EH (cell line): ENCODE data around the gene FAM149A.

ENCODE experiments used
- DNase-seq: peaks from one replicate; pipeline ENCODE4 v3.0.0-alpha.2; 2015; ENCODE audit warnings: low read depth

Gene FAM149A

GRCh38 chr4:186104114-186104889 is at the start of gene FAM149A:
Gene FAM149A, plus strand, starts transcription at chr4:186104704.
- no peak for DNase-seq

DNA sequence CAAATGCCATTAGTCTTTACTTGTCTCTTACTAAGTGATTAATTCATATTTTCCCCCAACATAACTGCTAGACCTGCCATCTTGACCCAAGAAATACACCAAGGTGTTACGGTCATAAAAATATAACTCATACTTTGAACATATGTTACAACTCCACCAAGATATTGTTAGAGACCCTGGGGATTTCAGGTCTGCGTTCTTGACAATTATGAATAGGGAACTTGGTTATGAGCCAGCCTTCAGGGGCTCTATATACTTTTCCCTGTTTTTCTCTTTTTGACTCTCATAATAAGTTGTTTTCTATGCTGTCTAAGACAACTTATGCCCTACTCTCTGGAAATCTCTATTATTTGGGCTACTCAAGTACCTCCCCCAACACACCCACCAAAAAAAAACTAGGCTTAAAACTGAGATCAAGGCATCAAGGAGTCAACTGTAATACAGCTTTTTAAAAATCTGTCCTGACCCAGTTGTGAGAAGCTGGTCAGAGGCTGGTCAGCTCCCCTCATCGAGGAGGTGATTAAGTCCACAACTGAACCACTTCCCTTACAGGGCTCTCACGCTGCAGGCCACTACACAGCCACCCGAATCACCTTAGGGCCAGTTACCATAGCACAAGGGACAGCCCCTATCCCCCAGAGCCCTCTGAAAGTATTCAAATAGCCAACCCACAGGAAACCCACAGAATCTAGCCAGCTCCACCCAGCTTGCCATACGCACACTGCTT is 46.1 kb upstream of the FAM149A start:
- DNase-seq = no peak

DNA sequence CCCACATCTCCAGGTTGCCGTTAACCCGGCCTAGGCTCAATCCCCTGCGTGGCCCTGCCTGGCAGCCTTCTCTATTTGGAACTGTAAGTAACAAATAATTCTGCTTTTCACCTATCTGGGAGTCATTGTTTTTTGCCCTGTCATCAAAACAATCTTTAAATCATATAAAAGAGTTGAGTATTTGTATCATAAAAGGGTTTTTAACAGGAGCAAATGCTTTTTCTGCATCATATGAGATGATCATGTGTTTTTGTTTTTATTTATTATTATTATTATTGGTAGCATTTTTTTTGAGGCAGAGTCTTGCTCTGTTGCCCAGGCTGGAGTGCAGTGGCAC is 45.6 kb upstream of the FAM149A start:
- DNase-seq = no peak

DNA sequence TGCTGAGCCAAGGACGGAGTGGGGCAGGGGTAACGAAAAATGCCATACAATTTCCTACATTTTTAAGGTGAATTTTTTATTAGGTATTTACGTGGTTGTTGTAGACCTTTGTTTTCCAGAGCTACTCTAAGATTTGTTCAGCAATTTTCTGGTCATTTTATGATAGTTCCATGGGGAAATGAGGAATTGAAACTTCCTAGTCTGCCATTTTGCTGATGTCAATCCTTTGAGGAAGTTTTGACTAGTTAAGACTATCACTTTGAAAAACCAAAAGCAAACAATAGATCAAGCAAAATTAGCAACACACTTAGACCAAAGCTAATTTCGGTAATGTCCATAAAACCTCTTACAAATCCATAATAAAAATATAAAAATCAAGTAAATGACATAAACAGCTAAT is 42.6 kb upstream of the FAM149A start:
- no peak for DNase-seq

GRCh38 chr4:186067757-186068385 is 36.6 kb upstream of the FAM149A start:
- DNase-seq = peak; percentile 57

DNA sequence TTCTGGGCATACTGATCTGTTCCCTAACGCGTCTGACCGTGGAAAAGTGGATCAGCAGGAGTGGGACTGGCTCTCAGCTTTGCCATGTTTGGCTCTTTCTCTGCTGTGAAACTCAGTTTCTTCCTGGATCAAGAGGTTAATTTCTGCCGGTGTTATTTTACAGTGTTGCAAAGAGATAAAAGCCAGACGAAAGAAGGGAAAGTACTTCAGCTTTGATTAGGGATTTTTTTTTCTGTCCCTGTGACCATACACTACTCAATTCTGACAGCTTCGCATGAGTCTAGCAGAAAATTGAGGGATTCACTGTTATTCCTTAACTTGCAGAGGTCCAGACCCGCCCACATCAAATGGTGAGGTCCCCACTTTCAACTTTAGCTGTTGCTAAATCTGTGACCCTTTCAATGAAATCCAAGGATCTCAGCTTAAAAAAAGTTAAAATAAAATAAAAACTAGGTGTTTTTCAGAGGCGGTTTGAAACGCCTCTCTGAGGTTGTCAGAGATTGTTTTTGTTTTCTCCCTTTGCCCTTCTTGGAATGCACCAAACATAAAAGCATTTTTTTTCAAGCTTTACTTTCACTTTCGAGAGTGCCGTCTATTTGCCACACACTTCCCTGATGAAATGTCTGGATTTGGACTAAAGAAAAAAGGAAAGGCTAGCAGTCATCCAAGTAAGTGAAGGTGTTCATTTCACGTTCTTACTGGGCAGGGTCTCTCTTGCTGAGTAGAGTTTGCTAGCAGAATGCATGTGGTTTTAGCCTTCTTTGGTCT is 35.7 kb upstream of the FAM149A start, which contains the start of gene TLR3:
TLR3 (plus strand) TSS at position 576 of the 768 bp plus-strand sequence. CDS start 7,464 bp downstream, outside the sequence.
- peak; percentile 29 for DNase-seq

- no peak for DNase-seq
Measured at GRCh38 chr4:186069729-186070128, 34.8 kb upstream of the FAM149A start.

DNA sequence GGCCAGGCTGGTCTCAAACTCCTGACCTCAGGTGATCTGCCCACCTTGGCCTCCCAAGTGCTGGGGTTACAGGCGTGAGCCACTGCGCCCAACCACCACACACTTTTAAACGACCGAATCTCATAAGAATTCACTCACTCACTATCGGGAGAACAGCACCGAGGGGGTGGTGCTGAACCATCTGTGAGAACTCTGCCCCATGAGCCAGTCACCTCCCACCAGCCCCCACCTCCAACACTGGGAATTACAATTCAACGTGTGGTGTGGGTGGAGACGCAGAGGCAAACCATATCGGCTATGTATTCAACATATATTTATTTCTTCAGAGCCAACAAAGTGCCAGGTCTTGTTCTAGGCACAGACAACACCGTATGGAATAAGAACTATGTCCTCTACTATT is 32.0 kb upstream of the FAM149A start:
- no peak for DNase-seq

- no peak for DNase-seq
Measured at GRCh38 chr4:186074189-186074588, 30.3 kb upstream of the FAM149A start.

- no peak for DNase-seq
Measured at GRCh38 chr4:186078981-186079638, 25.4 kb upstream of the FAM149A start.

- no peak for DNase-seq
Measured at GRCh38 chr4:186079694-186080093, 24.8 kb upstream of the FAM149A start.

DNA sequence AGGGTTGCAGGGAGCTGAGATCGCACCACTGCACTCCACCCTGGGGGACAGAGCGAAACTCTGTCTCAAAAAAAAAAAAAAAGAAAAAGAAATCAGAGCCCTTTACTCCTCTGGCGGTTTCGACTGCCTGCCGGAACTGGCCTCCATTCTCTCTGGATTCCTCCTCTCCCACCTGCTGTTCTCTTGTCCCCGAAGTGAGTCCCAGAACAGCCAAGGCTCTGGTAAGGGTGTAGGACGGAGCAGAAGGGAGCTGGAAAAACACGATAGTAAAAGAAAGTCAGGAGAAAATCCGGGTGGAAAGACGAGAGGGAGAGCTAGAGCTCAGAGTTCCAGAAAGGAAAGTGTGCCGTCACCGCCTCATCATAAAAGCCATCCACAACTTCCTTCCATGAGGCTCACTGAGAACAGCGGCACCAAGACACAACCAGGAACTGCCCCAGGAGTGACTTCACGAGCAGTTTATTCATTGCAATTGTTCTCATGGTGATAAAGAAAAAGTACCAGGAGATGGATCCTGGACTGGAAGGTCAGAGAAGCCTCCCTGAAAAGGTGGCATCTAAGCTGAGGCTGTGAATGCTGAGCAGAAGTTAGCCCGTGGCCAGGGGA is 23.2 kb upstream of the FAM149A start:
- DNase-seq = no peak

GRCh38 chr4:186082221-186082620 is 22.3 kb upstream of the FAM149A start:
- no peak for DNase-seq

DNA sequence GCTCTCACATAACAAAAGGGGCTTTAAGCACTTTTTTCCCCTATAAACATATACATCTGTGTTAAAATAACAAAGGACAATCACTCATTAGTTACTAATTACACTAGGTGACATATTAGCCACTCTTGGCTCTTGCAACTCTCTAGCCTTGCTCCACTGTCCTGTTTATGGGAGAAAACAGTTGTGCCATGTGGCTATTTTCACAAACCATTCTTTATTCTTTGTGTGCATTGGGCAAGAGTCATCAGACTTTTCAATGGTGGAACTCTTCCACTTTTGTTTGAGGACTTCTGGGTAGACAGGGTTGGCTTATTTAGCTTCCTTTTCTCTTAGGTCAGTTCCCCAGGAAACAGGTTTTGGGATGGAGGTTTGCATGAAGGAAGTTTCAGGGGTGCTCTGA is 16.0 kb upstream of the FAM149A start:
- no peak for DNase-seq

DNA sequence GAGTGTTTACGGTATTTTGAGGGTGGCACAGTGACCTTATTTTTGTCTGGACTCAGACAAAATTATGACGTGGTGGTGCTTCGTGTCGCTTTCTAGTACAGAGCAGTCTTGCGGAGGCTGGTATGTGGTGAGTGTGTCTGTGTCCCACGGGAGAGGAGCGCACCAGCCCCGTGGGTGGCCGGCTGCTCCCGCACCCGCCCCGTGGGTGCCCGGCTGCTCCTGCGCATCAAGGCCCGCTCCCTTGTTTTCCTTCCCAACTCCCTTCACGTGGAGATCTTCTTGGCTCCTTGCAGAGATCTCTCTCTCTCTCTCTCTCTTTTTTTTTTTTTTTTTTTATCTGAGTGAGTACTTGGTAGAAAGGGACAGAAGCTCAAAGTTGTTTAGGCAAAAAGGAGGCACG is 12.2 kb upstream of the FAM149A start:
- DNase-seq = no peak

DNA sequence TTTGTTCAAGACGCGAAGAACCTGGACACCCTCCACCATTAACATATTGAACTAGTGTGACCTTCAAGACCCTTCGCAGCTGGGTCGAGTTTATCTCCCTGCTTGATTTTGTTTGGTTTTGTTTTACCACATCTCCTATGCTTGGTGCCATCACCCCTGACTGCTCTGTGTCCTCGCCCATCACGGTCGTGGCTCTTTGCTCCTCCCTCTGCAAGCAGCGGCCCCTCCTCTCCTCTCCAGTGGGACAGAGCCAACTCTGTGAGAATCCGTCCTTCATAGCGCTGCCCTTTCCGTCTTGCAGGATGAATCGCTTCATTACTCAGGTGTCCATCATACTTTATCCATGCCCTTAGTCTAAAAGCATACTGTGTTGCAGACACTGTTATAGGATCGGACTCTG is 9.1 kb upstream of the FAM149A start:
- no peak for DNase-seq

DNA sequence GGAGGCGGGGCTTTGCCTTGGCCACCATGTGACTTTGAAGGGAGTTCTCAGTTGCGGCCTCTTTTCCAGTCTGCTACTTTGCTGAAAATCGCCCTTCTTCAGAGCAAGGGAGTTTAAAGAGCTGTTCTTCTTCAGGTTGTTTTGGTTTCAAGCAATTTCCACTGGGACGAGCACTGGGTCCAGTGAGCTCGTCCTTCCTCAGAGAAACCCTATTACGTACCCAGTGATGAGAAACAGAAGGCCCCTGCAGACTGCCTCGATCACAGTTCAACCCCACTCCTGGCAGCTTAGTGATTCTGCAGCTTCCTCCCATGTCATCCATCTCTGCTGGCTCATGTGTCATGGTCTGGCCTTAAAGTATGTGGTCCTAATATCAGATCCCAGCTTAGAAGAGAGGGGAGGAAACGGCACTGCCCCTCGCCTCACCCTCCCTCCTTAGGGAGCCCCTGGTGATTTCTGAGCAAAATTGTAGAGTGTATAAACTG is 7.8 kb upstream of the FAM149A start:
- DNase-seq = no peak

DNA sequence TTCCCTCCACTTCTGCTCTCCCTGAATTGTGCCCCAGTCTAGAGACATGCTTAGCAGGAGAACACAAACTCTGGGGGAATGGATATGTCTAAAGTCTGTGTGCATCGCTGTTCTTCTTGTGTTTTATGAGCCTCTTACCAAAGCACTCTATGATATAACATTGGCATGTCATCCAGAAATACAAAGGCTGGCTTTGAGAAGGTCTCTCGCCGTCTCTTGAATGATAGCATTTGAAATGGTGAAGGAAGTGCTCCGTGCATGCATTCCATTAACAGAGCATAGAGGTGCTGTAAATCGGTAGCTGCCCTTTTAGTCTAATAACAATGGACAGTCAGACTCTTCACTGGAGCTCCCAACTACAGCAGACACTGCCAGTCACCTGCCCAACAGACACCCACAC is 7.1 kb upstream of the FAM149A start:
- no peak for DNase-seq

GRCh38 chr4:186102931-186103330 is 1.6 kb upstream of the FAM149A start:
- DNase-seq = no peak

DNA sequence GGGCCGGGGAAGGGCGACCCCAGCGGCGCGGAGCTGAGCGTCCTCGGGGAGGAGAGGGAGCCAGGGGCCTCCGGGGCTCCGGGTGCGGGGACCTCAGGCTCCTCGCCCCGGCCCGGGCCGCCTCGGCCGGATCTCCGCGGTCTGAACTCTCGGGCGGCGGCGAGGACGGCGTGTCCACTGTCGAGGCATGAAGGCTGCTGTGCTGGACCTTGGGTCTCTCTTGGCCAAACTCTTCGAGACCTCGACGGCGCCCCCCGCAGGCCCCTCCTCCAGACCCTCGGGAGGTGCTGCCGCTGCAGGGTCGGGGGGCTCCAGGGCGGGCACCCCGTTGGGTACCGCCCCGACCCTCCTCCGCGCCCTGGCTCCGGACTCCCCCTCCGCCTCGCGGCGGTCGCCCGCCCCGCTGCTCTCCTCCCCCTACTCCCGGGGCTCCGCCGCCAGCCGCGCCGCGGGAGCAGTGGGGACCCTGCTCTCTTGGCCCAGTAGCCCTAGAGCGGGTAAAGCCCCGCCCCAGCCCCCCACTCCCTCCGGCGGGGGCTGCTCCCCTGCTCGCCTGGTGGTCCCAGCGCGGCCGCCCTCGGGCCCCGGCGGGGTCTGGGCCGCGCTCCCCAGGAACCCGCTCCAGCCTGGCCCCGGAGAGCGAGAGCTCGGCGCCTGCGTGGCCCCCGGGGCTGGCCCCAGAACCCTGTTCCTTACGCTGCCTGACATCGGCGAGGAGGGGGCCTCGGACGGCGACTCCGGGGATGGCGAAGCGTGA is 564 bp downstream of the FAM149A start:
- DNase-seq = no peak
